GM13977 (cell line): Measurements from ENCODE around the gene NFKBIZ.

Source experiments
- DNase-seq: peaks from one replicate; pipeline ENCODE4 v3.0.0; 2012; ENCODE audit warnings: low spot score
- CTCF ChIP-seq: IDR thresholded peaks from 2 replicates; pipeline ENCODE4 v1.5.1; 2012; ENCODE audit warnings: mild to moderate bottlenecking, control low read depth; ENCODE audit not compliant: insufficient read depth; ENCODE audit errors: extremely low read depth, missing control alignments
- in situ Hi-C: fragments of 300-500 bp; cut with MboI; formaldehyde crosslinking; loops from one replicate; pipeline ENCODE4 v1.12.0; 2022; ENCODE audit warnings: low sequenced_read_pairs, low pct_unique_long_range_greater_than_20kb, mixed read lengths, inconsistent platforms; ENCODE audit not compliant: unreplicated experiment

Gene NFKBIZ

GRCh38 chr3:101848754-101849713 lies at the start of gene NFKBIZ:
Gene NFKBIZ, plus strand, starts transcription at chr3:101849514. Its CDS starts 115 bp downstream, at chr3:101849629.
- no peak for TF ChIP-seq CTCF
- in situ Hi-C loops, result no loop called here
- peak; percentile 98 for DNase-seq

GRCh38 chr3:101801174-101801573 lies 48.1 kb upstream of the NFKBIZ start:
- in situ Hi-C loops, result loop anchor here (10.0 kb wide), 1 partner anchor 734 kb away; no protein-coding TSS in a partner anchor

GRCh38 chr3:101802179-101802578 lies 47.1 kb upstream of the NFKBIZ start:
- DNase-seq, result no peak
- TF ChIP-seq CTCF, result no peak
- in situ Hi-C loops, result loop anchor here (10.0 kb wide), 1 partner anchor 733 kb away; no protein-coding TSS in a partner anchor

More at GRCh38 chr3:101801174-101801573, 48.1 kb upstream of the NFKBIZ start:
- no peak for DNase-seq
- TF ChIP-seq CTCF, result no peak

GRCh38 chr3:101803173-101803782 lies 46.0 kb upstream of the NFKBIZ start:
- peak; percentile 59 for DNase-seq
- in situ Hi-C loops, result loop anchor here (10.0 kb wide), 1 partner anchor 732 kb away; no protein-coding TSS in a partner anchor
- TF ChIP-seq CTCF, result peak; percentile 73

GRCh38 chr3:101803939-101804338 lies 45.4 kb upstream of the NFKBIZ start:
- in situ Hi-C loops, result loop anchor here (10.0 kb wide), 1 partner anchor 731 kb away; no protein-coding TSS in a partner anchor
- DNase-seq, result no peak
- no peak for TF ChIP-seq CTCF

GRCh38 chr3:101806491-101806890 lies 42.8 kb upstream of the NFKBIZ start:
- no peak for DNase-seq
- TF ChIP-seq CTCF, result no peak
- in situ Hi-C loops, result loop anchor here (10.0 kb wide), 1 partner anchor 728 kb away; no protein-coding TSS in a partner anchor
